ENCODE results near the gene SUPT3H.

Gene SUPT3H

GRCh38 chr6:44811456-44811855 is 566.3 kb downstream of the SUPT3H start:
- DNase-seq: no peak

GRCh38 chr6:44809258-44809657 is 568.5 kb downstream of the SUPT3H start:
- DNase-seq: no peak

GRCh38 chr6:44808148-44808547 is 569.6 kb downstream of the SUPT3H start:
- DNase-seq: no peak

GRCh38 chr6:44806656-44807055 is 571.1 kb downstream of the SUPT3H start:
- no peak for DNase-seq

GRCh38 chr6:44805238-44805846 is 572.4 kb downstream of the SUPT3H start:
- no peak for DNase-seq

- no peak for DNase-seq
These were observed 573.1 kb downstream of the SUPT3H start for GRCh38 chr6:44804546-44805159.

GRCh38 chr6:44804016-44804415 is 573.7 kb downstream of the SUPT3H start:
- DNase-seq: no peak

GRCh38 chr6:44800784-44801592 is 576.7 kb downstream of the SUPT3H start:
- no peak for DNase-seq

GRCh38 chr6:44800171-44800783 is 577.5 kb downstream of the SUPT3H start:
- no peak for DNase-seq

GRCh38 chr6:44797746-44798145 is 580.0 kb downstream of the SUPT3H start:
- no peak for DNase-seq

- no peak for DNase-seq
These were observed 582.4 kb downstream of the SUPT3H start for GRCh38 chr6:44795326-44795725.

GRCh38 chr6:44789806-44790205 is 587.9 kb downstream of the SUPT3H start:
- no peak for DNase-seq

- DNase-seq: no peak
These were observed 588.7 kb downstream of the SUPT3H start for GRCh38 chr6:44789061-44789460.

- no peak for DNase-seq
These were observed 589.2 kb downstream of the SUPT3H start for GRCh38 chr6:44788387-44788981.

- no peak for DNase-seq
These were observed 590.4 kb downstream of the SUPT3H start for GRCh38 chr6:44787254-44787834.

- no peak for DNase-seq
These were observed 592.6 kb downstream of the SUPT3H start for GRCh38 chr6:44785130-44785529.

GRCh38 chr6:44784195-44784594 is 593.5 kb downstream of the SUPT3H start:
- DNase-seq: no peak

- no peak for DNase-seq
These were observed 594.8 kb downstream of the SUPT3H start for GRCh38 chr6:44782892-44783291.

- no peak for DNase-seq
These were observed 595.7 kb downstream of the SUPT3H start for GRCh38 chr6:44781912-44782597.

GRCh38 chr6:44780161-44780560 is 597.6 kb downstream of the SUPT3H start:
- DNase-seq: no peak

- no peak for DNase-seq
These were observed 598.5 kb downstream of the SUPT3H start for GRCh38 chr6:44779130-44779826.

Measured in NCI-H1694 treated with DMSO at 0.1 percent for 48 hours (cell line).